GM21528 (cell line): ENCODE data around the gene KRT15.

Experiments
- ATAC-seq: cut with Tn5 transposase; IDR thresholded peaks from one replicate; pipeline ENCODE4 v1.9.1; 2021; ENCODE audit warnings: mild to moderate bottlenecking, moderate library complexity; ENCODE audit not compliant: unreplicated experiment, low FRiP score

Gene KRT15

GRCh38 chr17:41484920-41485904 is 33.5 kb downstream of the KRT15 start:
- no peak for ATAC-seq

- ATAC-seq: no peak
These were observed 34.5 kb downstream of the KRT15 start for GRCh38 chr17:41483991-41484826.

GRCh38 chr17:41483531-41483930 is 35.2 kb downstream of the KRT15 start:
- ATAC-seq: no peak

- ATAC-seq: no peak
These were observed 37.7 kb downstream of the KRT15 start, which contains the start of gene KRT35 for GRCh38 chr17:41481036-41481435. TSS of gene KRT35 (minus strand) at chr17:41481151. CDS start at chr17:41481097, 54 bp downstream.

- ATAC-seq: no peak
These were observed 38.1 kb downstream of the KRT15 start for GRCh38 chr17:41480581-41480980.

- no peak for ATAC-seq
These were observed 38.6 kb downstream of the KRT15 start for GRCh38 chr17:41480136-41480535.

- no peak for ATAC-seq
These were observed 40.5 kb downstream of the KRT15 start for GRCh38 chr17:41478237-41478636.

GRCh38 chr17:41476866-41477815 is 41.5 kb downstream of the KRT15 start:
- no peak for ATAC-seq

- no peak for ATAC-seq
These were observed 43.3 kb downstream of the KRT15 start for GRCh38 chr17:41475421-41475820.

- ATAC-seq: no peak
These were observed 43.8 kb downstream of the KRT15 start for GRCh38 chr17:41474863-41475262.

GRCh38 chr17:41468346-41468745 is 50.3 kb downstream of the KRT15 start:
- ATAC-seq: no peak

- no peak for ATAC-seq
These were observed 51.1 kb downstream of the KRT15 start for GRCh38 chr17:41467561-41467960.

- ATAC-seq: no peak
These were observed 51.7 kb downstream of the KRT15 start, which contains the start of gene KRT32 for GRCh38 chr17:41466988-41467387. TSS of gene KRT32 (minus strand) at chr17:41467386. CDS start at chr17:41467325, 61 bp downstream.

- no peak for ATAC-seq
These were observed 54.0 kb downstream of the KRT15 start for GRCh38 chr17:41464682-41465081.

- ATAC-seq: no peak
These were observed 54.5 kb downstream of the KRT15 start for GRCh38 chr17:41464173-41464572.

GRCh38 chr17:41463746-41464145 is 54.9 kb downstream of the KRT15 start:
- ATAC-seq: no peak
